GM23338 (cell line): Measurements from ENCODE around the gene SAFB2.

Experiments
- CREB1 ChIP-seq: fragments of 250-450 bp; sonication (Bioruptor Pico); IDR thresholded peaks from 2 replicates; pipeline ENCODE4 v1.5.0; 2020; ENCODE audit warnings: low read depth, mild to moderate bottlenecking, moderate library complexity
- EZH2 ChIP-seq: fragments of 200-600 bp; sonication (generic); IDR thresholded peaks from one replicate; pipeline ENCODE4 v1.8.0; 2017; ENCODE audit warnings: antibody characterized with exemption, mild to moderate bottlenecking, low read depth; ENCODE audit not compliant: unreplicated experiment
- EZH2phosphoT487 ChIP-seq: fragments of 200-600 bp; sonication (generic); IDR thresholded peaks from one replicate; pipeline ENCODE4 v1.8.1; 2018; ENCODE audit warnings: antibody characterized with exemption; ENCODE audit not compliant: unreplicated experiment
- POLR2AphosphoS5 ChIP-seq: IDR thresholded peaks from 2 replicates; pipeline ENCODE4 v1.6.1; 2016; ENCODE audit warnings: antibody characterized with exemption, low read depth
- TF ChIP-seq, protein P1 (sequence below), 2 experiments: fragments of 200-600 bp in 1 of 2; sonication (generic) in 1 of 2; conservative IDR thresholded peaks; 2 replicates each; pipeline versions ENCODE4 v1.5.1 to v1.6.1; 2016 to 2017; ENCODE audit warnings: antibody characterized with exemption in 2 of 2, low read depth in 2 of 2, mild to moderate bottlenecking in 2 of 2, moderate library complexity in 1 of 2
- TF ChIP-seq, protein P2 (sequence below): IDR thresholded peaks from one replicate; pipeline ENCODE4 v1.6.1; 2018; ENCODE audit warnings: antibody characterized with exemption; ENCODE audit not compliant: unreplicated experiment

DNA sequence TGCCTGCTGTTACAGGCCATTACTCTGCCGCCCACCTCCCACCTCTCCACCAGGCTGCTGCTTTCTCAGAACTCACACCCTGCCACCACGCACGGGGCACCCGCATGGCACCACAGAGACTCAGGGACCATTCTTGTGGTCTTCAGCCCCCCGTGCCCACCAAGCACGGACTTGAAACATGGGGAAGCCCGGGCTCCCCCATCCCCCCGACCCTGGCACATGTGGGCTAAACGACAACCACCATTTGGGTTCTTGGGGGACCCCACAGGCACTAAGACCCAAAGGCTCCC, 31.8 kb downstream of the SAFB2 start:
- TF ChIP-seq, protein P1, sequence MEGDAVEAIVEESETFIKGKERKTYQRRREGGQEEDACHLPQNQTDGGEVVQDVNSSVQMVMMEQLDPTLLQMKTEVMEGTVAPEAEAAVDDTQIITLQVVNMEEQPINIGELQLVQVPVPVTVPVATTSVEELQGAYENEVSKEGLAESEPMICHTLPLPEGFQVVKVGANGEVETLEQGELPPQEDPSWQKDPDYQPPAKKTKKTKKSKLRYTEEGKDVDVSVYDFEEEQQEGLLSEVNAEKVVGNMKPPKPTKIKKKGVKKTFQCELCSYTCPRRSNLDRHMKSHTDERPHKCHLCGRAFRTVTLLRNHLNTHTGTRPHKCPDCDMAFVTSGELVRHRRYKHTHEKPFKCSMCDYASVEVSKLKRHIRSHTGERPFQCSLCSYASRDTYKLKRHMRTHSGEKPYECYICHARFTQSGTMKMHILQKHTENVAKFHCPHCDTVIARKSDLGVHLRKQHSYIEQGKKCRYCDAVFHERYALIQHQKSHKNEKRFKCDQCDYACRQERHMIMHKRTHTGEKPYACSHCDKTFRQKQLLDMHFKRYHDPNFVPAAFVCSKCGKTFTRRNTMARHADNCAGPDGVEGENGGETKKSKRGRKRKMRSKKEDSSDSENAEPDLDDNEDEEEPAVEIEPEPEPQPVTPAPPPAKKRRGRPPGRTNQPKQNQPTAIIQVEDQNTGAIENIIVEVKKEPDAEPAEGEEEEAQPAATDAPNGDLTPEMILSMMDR (conservative IDR thresholded peaks at IDR 0.05; ENCODE audit: low read depth in 2 of 2) = no peak
- TF ChIP-seq, protein P2, sequence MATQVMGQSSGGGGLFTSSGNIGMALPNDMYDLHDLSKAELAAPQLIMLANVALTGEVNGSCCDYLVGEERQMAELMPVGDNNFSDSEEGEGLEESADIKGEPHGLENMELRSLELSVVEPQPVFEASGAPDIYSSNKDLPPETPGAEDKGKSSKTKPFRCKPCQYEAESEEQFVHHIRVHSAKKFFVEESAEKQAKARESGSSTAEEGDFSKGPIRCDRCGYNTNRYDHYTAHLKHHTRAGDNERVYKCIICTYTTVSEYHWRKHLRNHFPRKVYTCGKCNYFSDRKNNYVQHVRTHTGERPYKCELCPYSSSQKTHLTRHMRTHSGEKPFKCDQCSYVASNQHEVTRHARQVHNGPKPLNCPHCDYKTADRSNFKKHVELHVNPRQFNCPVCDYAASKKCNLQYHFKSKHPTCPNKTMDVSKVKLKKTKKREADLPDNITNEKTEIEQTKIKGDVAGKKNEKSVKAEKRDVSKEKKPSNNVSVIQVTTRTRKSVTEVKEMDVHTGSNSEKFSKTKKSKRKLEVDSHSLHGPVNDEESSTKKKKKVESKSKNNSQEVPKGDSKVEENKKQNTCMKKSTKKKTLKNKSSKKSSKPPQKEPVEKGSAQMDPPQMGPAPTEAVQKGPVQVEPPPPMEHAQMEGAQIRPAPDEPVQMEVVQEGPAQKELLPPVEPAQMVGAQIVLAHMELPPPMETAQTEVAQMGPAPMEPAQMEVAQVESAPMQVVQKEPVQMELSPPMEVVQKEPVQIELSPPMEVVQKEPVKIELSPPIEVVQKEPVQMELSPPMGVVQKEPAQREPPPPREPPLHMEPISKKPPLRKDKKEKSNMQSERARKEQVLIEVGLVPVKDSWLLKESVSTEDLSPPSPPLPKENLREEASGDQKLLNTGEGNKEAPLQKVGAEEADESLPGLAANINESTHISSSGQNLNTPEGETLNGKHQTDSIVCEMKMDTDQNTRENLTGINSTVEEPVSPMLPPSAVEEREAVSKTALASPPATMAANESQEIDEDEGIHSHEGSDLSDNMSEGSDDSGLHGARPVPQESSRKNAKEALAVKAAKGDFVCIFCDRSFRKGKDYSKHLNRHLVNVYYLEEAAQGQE = no peak
- no peak for TF ChIP-seq EZH2
- no peak for TF ChIP-seq POLR2AphosphoS5
- no peak for TF ChIP-seq EZH2phosphoT487
- no peak for TF ChIP-seq CREB1 (CRISPR knock-in tag)
